ENCODE results near the gene SEPSECS. TPM values are rescaled to one million over a fixed set of nuclear protein-coding genes. Genes with fewer than 3 reads are reported as not detected.

Gene SEPSECS
- total RNA-seq, 1 experiment from 2014 or later = 10.6 TPM

DNA sequence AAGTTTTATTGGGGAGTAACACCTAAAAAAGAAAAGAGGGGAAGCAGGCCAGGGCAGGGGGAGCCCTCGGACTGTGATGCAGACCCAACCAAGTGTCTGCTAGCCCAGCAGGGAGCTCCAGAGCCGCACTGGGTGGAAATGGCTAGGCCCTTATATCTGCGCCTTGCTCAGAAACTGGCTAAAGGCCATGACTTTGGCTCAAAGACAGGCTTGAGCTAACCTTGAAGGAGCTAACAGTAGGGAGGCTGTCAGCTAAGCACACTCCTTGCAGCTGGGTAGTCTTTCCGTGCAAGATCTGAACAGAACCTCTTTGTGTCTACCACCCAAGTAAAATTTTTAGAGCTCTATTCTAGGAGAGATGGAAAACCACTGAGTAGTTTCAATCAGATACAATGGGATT, 43.0 kb downstream of the SEPSECS start:
- RAD21 ChIA-PET (ENCODE audit: low non-redundant PET in 1 of 2, low total read pairs in 2 of 2, uncharacterized antibody in 2 of 2, unreplicated experiment in 2 of 2) = no interaction called here
- CTCF ChIA-PET = no interaction called here
- no peak overlapping the region for H3K4me2 ChIP-seq (ENCODE audit: low read length)

DNA sequence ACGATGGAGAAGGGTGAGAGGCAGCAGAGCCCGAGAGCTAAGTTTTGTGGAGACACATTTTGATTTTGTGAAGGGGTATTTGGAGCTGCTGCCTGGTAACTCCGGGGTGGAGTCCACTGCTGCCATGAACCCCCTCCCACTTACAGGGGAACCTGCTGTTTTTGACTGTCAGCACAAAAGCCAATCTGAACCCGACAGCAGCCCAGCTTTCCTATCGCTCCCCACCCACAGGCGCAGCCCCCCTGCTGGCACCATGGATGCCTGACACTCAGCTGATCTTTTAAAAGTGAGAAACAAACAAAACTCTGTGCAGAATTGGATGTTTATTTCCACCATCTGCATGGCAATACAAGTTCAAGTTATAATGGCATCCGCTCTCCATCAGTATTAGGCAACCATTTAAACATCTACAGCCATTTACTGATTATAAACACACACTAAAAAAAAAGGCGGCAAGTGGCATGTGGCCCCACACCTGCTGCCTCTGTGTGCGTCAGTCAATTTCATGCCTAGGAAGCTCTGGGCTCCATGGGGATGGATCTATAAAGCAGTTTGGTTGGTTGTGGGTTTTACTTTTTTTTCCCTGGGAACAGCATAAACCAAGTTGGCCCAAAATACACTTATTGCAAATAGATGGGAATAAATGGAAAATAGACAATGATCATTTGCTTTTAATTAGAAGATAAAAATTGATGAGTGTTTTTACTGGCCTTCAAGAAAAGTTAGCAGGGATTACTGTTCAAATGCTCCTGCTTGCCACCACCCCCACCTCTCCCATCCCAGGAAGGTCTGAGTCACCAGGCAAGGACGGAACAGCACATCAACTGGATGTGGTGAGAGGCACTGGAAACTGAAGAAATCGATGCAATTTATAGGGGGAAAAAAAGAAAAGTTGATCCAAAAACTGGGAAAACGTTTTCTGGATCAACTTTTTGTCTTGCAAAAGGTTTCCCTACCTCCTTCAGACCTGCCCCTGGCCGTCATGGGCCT, 46.0 kb downstream of the SEPSECS start:
- ATAC-seq = no peak
- Histone ChIP-seq H3K27ac (ENCODE audit: low read depth, low read length) (no peak overlapping the region), H3K9me2 (ENCODE audit: insufficient read depth) (no peaks in the 10 kb centered on the region), H3K9ac (ENCODE audit: low read length) (no peak overlapping the region), H3K27me3 (ENCODE audit: insufficient read depth, low read length) (peaks cover 4% of the 10 kb centered on the region; the same call in 1 of the 2 replicates), H3K79me2 (ENCODE audit: insufficient read depth, low read length) (no peaks in the 10 kb centered on the region), H4K20me1 (ENCODE audit: insufficient read depth) (no peaks in the 10 kb centered on the region), H2AFZ (ENCODE audit: low read depth, low read length, poor library complexity, severe bottlenecking) (no peak overlapping the region), H3K36me3 (ENCODE audit: control insufficient read depth in 1 of 2, insufficient read depth in 2 of 2, low read length in 2 of 2) (no peaks in the 10 kb centered on the region), H3K9me3 (ENCODE audit: control insufficient read depth in 1 of 2, insufficient read depth in 1 of 2, low read depth in 1 of 2, low read length in 2 of 2) (no peaks in the 10 kb centered on the region), H3K4me1 (ENCODE audit: control insufficient read depth in 1 of 2, insufficient read depth in 2 of 2, low read length in 2 of 2) (0 out of 4 replicates have a peak, but pooled peaks cover 0 to 5% of the 10 kb centered on the region in 2 experiments), H3K4me3 (replicated peaks in 1 of 2; ENCODE audit: low read depth in 1 of 2, low read length in 2 of 2) (no peak overlapping the region), H3K4me2 (ENCODE audit: low read length) (no peak overlapping the region)
- no TSS peak for BruUV-seq (replicated peaks)
- ChIA-PET RAD21 (ENCODE audit: low non-redundant PET in 1 of 2, low total read pairs in 2 of 2, uncharacterized antibody in 2 of 2, unreplicated experiment in 2 of 2) (no interaction called here), CTCF (interaction anchor here (1.1 kb wide), 1 partner anchor 31 kb away, joined by 3 read pairs; no protein-coding TSS in a partner anchor), POLR2A (no interaction called here)
- TF ChIP-seq POLR2A (IDR thresholded peaks at IDR 0.05; ENCODE audit: borderline replicate concordance, extremely low read depth, insufficient read depth, insufficient read length) (no peak), CEBPB (IDR thresholded peaks at IDR 0.05; ENCODE audit: low read depth) (no peak), YY1 (IDR thresholded peaks at IDR 0.05; ENCODE audit: extremely low read depth, insufficient replicate concordance, low read depth, low read length) (no peak), TCF7L2 (IDR thresholded peaks at IDR 0.05; ENCODE audit: borderline replicate concordance, extremely low read depth, insufficient read depth, insufficient read length) (no peak), ELF1 (IDR thresholded peaks at IDR 0.05; ENCODE audit: borderline replicate concordance, low read depth) (no peak), POLR2AphosphoS5 (IDR thresholded peaks at IDR 0.05; ENCODE audit: low read depth, low read length) (no peak), ZNF274 (IDR thresholded peaks at IDR 0.05; ENCODE audit: low read depth, low read length) (no peak), SIN3A (IDR thresholded peaks at IDR 0.05; ENCODE audit: low read depth) (no peak), ZFX (IDR thresholded peaks at IDR 0.05) (no peak), RAD21 (IDR thresholded peaks at IDR 0.05; ENCODE audit: low read depth) (no peak), JUND (IDR thresholded peaks at IDR 0.05) (no peak), EZH2 (IDR thresholded peaks at IDR 0.05) (no peak)
- TF ChIP-seq, protein P1, sequence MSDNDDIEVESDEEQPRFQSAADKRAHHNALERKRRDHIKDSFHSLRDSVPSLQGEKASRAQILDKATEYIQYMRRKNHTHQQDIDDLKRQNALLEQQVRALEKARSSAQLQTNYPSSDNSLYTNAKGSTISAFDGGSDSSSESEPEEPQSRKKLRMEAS (IDR thresholded peaks at IDR 0.05) = no peak
- TF ChIP-seq, protein P2, sequence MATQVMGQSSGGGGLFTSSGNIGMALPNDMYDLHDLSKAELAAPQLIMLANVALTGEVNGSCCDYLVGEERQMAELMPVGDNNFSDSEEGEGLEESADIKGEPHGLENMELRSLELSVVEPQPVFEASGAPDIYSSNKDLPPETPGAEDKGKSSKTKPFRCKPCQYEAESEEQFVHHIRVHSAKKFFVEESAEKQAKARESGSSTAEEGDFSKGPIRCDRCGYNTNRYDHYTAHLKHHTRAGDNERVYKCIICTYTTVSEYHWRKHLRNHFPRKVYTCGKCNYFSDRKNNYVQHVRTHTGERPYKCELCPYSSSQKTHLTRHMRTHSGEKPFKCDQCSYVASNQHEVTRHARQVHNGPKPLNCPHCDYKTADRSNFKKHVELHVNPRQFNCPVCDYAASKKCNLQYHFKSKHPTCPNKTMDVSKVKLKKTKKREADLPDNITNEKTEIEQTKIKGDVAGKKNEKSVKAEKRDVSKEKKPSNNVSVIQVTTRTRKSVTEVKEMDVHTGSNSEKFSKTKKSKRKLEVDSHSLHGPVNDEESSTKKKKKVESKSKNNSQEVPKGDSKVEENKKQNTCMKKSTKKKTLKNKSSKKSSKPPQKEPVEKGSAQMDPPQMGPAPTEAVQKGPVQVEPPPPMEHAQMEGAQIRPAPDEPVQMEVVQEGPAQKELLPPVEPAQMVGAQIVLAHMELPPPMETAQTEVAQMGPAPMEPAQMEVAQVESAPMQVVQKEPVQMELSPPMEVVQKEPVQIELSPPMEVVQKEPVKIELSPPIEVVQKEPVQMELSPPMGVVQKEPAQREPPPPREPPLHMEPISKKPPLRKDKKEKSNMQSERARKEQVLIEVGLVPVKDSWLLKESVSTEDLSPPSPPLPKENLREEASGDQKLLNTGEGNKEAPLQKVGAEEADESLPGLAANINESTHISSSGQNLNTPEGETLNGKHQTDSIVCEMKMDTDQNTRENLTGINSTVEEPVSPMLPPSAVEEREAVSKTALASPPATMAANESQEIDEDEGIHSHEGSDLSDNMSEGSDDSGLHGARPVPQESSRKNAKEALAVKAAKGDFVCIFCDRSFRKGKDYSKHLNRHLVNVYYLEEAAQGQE (IDR thresholded peaks at IDR 0.05; ENCODE audit: low read depth) = no peak
- intact Hi-C loops (cut with micrococcal nuclease) = no loop called here
- DNase-seq (ENCODE audit: low read depth, low spot score) = no peak

More for the DNA sequence above, 43.0 kb downstream of the SEPSECS start:
- intact Hi-C loops (cut with micrococcal nuclease) = no loop called here
- Histone ChIP-seq H3K9me2 (ENCODE audit: insufficient read depth) (no peaks in the 10 kb centered on the region), H2AFZ (ENCODE audit: low read depth, low read length, poor library complexity, severe bottlenecking) (no peak overlapping the region), H3K4me3 (replicated peaks in 1 of 2; ENCODE audit: low read depth in 1 of 2, low read length in 2 of 2) (no peak overlapping the region), H3K36me3 (ENCODE audit: control insufficient read depth in 1 of 2, insufficient read depth in 2 of 2, low read length in 2 of 2) (no peaks in the 10 kb centered on the region), H3K27me3 (ENCODE audit: insufficient read depth, low read length) (peaks cover 4% of the 10 kb centered on the region; the same call in 1 of the 2 replicates), H3K9ac (ENCODE audit: low read length) (no peak overlapping the region), H3K27ac (ENCODE audit: low read depth, low read length) (no peak overlapping the region), H3K79me2 (ENCODE audit: insufficient read depth, low read length) (no peaks in the 10 kb centered on the region), H3K9me3 (ENCODE audit: control insufficient read depth in 1 of 2, insufficient read depth in 1 of 2, low read depth in 1 of 2, low read length in 2 of 2) (no peaks in the 10 kb centered on the region), H3K4me1 (ENCODE audit: control insufficient read depth in 1 of 2, insufficient read depth in 2 of 2, low read length in 2 of 2) (0 out of 4 replicates have a peak, but pooled peaks cover 0 to 5% of the 10 kb centered on the region in 2 experiments), H4K20me1 (ENCODE audit: insufficient read depth) (no peaks in the 10 kb centered on the region)
- DNase-seq (ENCODE audit: low read depth, low spot score) (no peak), ATAC-seq (no peak)
- BruUV-seq (replicated peaks) = no TSS peak
- POLR2A ChIA-PET = no interaction called here
- TF ChIP-seq ELF1 (IDR thresholded peaks at IDR 0.05; ENCODE audit: borderline replicate concordance, low read depth) (no peak), EZH2phosphoT487 (IDR thresholded peaks at IDR 0.05; ENCODE audit: borderline replicate concordance) (no peak), EGR1 (IDR thresholded peaks at IDR 0.05; ENCODE audit: low read depth) (no peak), SP1 (IDR thresholded peaks at IDR 0.05; ENCODE audit: low read depth) (no peak)
- TF ChIP-seq, protein P1 (IDR thresholded peaks at IDR 0.05) = no peak

All from HCT116 (cell line).